Thymus (tissue), 11 donors: ENCODE data around the gene CXCL17. TPM values are rescaled to one million over a fixed set of nuclear protein-coding genes. Genes with fewer than 3 reads are reported as not detected.

Experiments
- DNase-seq, 9 donors: peaks; one replicate each; pipeline ENCODE4 v3.0.0-alpha.2; 2013; ENCODE audit warnings: low spot score in 9 of 9, low read depth in 6 of 9, missing footprints in 1 of 9
- H3K27ac ChIP-seq, 2 donors: one replicate each; pipeline ENCODE4 v1.5.1; 2013; ENCODE audit warnings: control low read depth in 1 of 2, low read depth in 1 of 2, low read length in 1 of 2, mild to moderate bottlenecking in 1 of 2, moderate library complexity in 1 of 2
- H3K27me3 ChIP-seq, 2 donors: one replicate each; pipeline ENCODE4 v1.5.1; 2013; ENCODE audit warnings: low read length in 1 of 2; ENCODE audit not compliant: control insufficient read depth in 2 of 2, insufficient read depth in 1 of 2
- H3K36me3 ChIP-seq, 2 donors: one replicate each; pipeline ENCODE4 v1.5.1; 2013; ENCODE audit warnings: low read length in 1 of 2, mild to moderate bottlenecking in 1 of 2, moderate library complexity in 1 of 2; ENCODE audit not compliant: control insufficient read depth in 2 of 2, insufficient read depth in 2 of 2
- H3K4me1 ChIP-seq, 2 donors: one replicate each; pipeline ENCODE4 v1.5.1; 2013; ENCODE audit warnings: low read length in 2 of 2; ENCODE audit not compliant: control insufficient read depth in 2 of 2, insufficient read depth in 2 of 2
- H3K4me3 ChIP-seq, 2 donors: one replicate each; pipeline ENCODE4 v1.5.1; 2013; ENCODE audit warnings: low read length in 2 of 2, control low read depth in 1 of 2, mild to moderate bottlenecking in 1 of 2
- H3K9me3 ChIP-seq, 2 donors: one replicate each; pipeline ENCODE4 v1.5.1; 2013; ENCODE audit warnings: low read length in 1 of 2, mild to moderate bottlenecking in 1 of 2; ENCODE audit not compliant: control insufficient read depth in 2 of 2, insufficient read depth in 1 of 2
- WGBS: extraction: QIAGEN DNeasy Blood & Tissue Kit; methylation state at CpG from one replicate; pipeline ENCODE4 v1.1.7; 2013; 5-methylcytosine and 5-hydroxymethylcytosine counted together
- polyA plus RNA-seq: library from polyadenylated mRNA; stranded (reverse); fragments of 200-250 nt; gene quantifications from one replicate; pipeline ENCODE4 v1.2.3, GENCODE V29; 2013
- total RNA-seq: library from RNA; stranded (reverse); fragments of 120-200 nt; gene quantifications from one replicate; pipeline ENCODE4 v1.2.4, GENCODE V29; 2013
- donor health status: healthy.

The CXCL17 gene
- total and polyA plus RNA-seq, 2 donors, result 0.14 to 8.4 TPM

DNA sequence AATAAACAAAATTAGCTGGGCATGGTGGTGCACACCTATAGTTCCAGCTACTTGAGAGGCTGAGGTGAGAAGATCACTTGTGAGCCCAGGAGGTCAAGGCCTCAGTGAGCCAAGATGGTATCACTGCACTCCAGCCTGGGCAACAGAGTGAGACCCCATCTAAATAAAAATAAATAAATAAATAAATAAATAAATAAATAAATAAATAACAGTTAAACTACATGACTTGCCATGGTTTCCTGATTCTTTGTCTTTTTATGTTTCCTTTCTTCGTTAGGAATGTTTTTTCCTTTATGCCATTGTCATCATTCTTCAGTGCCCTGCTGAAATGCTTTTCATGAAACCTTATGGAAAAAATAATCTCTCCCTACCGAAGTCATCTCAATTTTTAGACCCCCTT, 35.2 kb upstream of the CXCL17 start:
- 95% methylated on average over 2 of the region's 2 CpGs for WGBS
- no peak for DNase-seq
- no peaks in the 10 kb centered on the region for H3K9me3 ChIP-seq
- H3K36me3 ChIP-seq, result no peaks in the 10 kb centered on the region
- no peak overlapping the region for H3K4me3 ChIP-seq
- no peak overlapping the region for H3K27ac ChIP-seq
- H3K27me3 ChIP-seq, result no peaks in the 10 kb centered on the region
- no peaks in the 10 kb centered on the region for H3K4me1 ChIP-seq

DNA sequence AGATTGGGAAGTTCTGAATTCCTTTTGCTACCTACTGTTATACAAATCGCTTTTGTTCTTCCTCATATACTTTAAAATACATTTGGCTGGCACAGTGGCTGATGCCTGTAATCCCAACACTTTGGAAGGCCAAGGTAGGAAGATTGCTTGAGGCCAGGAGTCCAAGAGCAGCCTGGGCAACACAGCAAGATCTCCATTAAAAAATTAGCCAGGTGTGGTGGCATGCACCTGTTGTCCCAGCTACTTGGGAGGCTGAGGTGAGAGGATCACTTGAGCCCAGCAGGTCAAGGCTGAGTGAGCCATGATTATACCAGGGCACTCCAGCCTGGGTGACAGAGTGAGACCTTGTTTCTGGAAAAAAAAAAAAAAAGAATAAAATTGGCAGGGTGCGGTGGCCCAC, 34.4 kb upstream of the CXCL17 start:
- Histone ChIP-seq H3K9me3 (no peaks in the 10 kb centered on the region), H3K4me1 (no peaks in the 10 kb centered on the region), H3K4me3 (no peak overlapping the region), H3K27ac (no peak overlapping the region), H3K27me3 (no peaks in the 10 kb centered on the region), H3K36me3 (no peaks in the 10 kb centered on the region)
- DNase-seq, result no peak
- 99% methylated on average over 2 of the region's 2 CpGs for WGBS

DNA sequence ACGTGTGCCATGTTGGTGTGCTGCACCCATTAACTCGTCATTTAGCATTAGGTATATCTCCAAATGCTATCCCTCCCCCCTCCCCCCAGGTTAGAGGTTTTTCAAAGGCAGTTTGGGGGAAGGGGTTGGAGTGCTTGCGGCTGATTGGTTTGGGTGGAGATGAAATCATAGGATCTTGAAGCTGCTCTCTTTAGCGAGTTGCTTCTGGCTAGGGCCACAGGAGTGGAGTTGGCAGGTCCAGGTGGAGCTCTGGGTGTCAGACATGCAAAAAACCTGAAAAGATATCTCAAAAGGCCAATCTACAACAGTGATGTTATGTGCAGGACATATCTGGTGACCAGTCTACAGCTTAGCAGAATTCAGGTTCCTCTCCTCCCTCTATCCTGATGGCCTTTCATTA, 32.6 kb upstream of the CXCL17 start:
- DNase-seq, result no peak
- 89% methylated on average over 4 of the region's 4 CpGs for WGBS
- Histone ChIP-seq H3K4me1 (no peaks in the 10 kb centered on the region), H3K27me3 (no peaks in the 10 kb centered on the region), H3K9me3 (no peaks in the 10 kb centered on the region), H3K4me3 (no peak overlapping the region), H3K36me3 (no peaks in the 10 kb centered on the region), H3K27ac (no peak overlapping the region)

DNA sequence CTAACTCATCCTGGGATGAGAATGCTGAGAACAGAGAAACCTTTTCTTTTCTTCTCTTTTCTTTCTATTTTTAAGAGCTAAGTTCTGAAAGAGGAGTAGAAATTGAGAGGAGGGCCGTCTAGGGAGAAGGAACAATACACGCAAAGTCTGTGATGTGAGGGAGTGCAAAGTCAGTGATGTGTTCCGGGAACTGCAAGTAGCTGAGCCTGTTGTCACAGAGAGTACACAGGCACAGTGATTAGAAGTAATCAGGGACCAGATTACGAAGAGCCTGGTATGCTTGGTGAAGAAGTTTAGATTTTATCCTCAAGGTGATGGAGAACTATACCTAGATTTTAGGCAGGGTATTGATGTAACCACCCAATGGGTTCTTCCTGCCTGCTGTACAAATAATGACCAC, 32.0 kb upstream of the CXCL17 start:
- Histone ChIP-seq H3K9me3 (no peaks in the 10 kb centered on the region), H3K4me3 (no peak overlapping the region), H3K36me3 (no peaks in the 10 kb centered on the region), H3K27ac (no peak overlapping the region), H3K4me1 (no peaks in the 10 kb centered on the region), H3K27me3 (no peaks in the 10 kb centered on the region)
- no peak for DNase-seq
- 94% methylated on average over 4 of the region's 4 CpGs for WGBS

DNA sequence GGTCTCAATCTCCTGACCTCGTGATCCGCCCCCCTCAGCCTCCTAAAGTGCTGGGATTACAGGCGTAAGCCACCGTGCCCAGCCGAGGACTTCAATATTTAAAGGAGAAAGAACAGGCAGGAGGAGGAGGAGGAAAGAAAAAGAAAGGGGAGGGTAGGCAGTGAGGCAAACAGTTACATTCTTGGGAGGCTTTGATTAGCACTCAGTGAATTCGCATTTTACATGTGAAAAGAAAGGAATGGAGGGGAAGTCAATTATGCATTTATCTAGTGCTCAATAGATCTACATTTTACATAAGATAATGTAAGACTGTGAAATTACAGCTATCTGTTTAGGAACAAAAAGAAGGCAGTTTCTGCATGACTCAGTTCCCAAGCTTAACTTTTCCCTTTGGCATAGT, 30.9 kb upstream of the CXCL17 start:
- H3K9me3 ChIP-seq, result no peaks in the 10 kb centered on the region
- no peaks in the 10 kb centered on the region for H3K36me3 ChIP-seq
- H3K4me3 ChIP-seq, result no peak overlapping the region
- DNase-seq, result no peak
- no peak overlapping the region for H3K27ac ChIP-seq
- H3K27me3 ChIP-seq, result no peaks in the 10 kb centered on the region
- no peaks in the 10 kb centered on the region for H3K4me1 ChIP-seq
- 94% methylated on average over 6 of the region's 6 CpGs for WGBS

DNA sequence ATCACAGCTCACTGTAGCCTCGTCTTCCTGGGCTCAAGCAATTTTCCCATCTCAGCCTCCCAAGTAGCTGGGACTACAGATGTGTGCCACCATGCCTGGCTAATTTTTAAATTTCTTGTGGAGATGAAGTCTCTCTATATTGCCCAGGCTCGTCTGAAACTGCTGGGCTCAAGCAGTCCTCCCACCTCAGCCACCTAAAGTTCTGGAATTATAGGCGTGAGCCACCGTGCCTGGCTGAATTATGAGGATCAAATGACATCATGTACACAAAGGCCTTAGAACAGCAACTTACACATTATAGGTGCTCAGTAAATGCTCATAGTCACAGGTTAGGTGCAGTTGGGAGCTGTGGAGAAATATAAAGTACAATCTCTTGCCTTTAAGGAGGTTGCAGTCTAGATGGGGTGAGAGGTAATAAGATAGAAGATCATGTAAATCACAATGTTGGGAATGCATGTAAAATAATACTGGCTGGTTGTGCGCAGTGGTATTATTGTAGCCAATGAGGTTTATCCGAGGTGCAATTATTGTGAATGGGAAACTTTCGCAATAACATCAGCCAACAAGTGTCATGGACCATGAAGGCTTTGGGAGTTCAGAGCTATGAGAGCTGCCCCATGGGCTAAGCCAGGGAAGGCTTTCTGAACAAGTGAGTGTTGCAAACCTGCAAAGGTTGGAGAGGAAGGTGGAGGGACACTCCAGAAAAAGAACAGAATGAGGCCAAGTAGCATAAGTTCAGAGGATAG, 29.8 kb upstream of the CXCL17 start:
- no peaks in the 10 kb centered on the region for H3K9me3 ChIP-seq
- H3K4me3 ChIP-seq, result no peak overlapping the region
- no peak for DNase-seq
- no peak overlapping the region for H3K27ac ChIP-seq
- H3K27me3 ChIP-seq, result no peaks in the 10 kb centered on the region
- no peaks in the 10 kb centered on the region for H3K36me3 ChIP-seq
- H3K4me1 ChIP-seq, result no peaks in the 10 kb centered on the region
- WGBS, result 94% methylated on average over 7 of the region's 7 CpGs

DNA sequence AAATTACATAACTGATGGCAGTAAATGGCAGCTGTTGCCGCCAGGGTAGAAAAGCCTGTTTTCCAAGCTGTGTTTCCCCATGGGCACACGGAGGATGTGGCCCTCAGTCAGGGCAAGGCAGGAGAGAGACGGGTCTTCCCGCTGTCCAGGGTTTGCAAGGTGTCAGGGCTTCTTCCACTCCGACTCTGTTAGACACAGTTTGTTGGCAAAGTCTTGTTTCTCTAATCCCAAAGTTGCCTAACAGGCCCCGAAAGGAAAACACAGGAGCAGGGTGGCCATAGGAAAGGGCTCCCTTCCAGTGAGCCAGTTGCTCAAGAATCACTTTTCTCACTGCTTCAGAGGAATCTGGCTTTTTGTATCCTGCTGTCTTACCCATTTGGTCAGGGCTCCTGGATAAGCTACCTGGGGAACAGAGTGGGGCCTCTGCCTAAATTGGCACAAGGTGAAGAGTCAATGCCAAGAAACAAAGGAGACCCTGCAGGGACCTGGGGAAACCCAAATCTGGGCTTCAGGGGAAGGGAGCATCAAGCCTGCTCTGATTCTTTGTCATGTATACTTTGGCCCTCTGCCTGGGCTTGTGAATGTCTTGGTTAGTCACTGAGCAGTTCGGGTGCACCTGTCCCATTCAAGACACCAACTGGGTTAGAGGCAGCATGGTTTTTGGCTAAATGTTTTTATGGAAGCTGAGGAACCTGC, 29.0 kb upstream of the CXCL17 start:
- Histone ChIP-seq H3K4me3 (no peak overlapping the region), H3K27ac (no peak overlapping the region), H3K36me3 (no peaks in the 10 kb centered on the region), H3K27me3 (no peaks in the 10 kb centered on the region), H3K4me1 (no peaks in the 10 kb centered on the region), H3K9me3 (no peaks in the 10 kb centered on the region)
- no peak for DNase-seq
- 91% methylated on average over 7 of the region's 7 CpGs for WGBS

DNA sequence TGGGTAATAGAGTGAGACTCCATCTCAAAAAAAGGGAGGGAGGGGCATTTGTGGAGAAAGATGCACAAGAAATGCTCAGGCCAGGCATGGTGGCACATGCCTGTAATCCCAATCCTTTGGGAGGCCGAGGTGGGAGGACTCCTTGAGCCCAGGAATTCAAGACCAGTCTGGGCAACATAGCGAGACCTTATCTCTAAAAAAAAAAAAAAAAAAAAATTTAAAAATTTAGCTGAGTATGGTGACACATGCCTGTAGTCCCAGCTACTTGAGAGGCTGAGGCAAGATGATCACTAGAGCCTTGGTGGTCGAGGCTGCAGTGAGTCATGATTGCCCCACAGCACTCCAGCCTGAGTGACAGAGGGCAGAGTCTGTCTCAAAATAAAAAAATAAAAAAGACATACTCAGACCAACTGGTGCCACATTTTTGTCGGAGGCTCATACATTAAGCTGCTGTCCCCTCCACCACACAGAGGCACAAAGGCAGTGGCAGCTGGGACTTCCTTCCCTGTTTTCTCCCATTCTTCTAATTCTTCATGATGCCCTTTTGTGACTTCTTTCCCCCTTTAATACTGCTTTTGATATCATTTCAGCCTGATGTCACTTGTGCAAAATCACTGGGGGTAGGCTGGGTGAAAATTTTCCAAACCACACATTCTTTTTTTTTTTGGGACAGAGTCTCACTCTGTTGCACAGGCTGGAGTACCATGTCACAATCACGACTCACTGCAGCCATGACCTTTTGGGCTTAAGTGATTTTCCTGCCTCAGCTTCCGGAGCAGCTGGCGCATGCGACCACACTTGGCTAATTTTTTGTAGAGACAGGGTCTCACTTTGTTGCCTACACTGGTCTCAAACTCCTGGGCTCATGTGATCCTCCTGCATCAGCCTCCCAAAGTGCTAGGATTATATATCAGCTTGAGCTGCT, 26.8 kb upstream of the CXCL17 start:
- Histone ChIP-seq H3K9me3 (no peaks in the 10 kb centered on the region), H3K4me1 (no peaks in the 10 kb centered on the region), H3K27me3 (no peaks in the 10 kb centered on the region), H3K36me3 (no peaks in the 10 kb centered on the region), H3K4me3 (no peak overlapping the region), H3K27ac (no peak overlapping the region)
- DNase-seq, result no peak
- 55% methylated on average over 8 of the region's 8 CpGs for WGBS

DNA sequence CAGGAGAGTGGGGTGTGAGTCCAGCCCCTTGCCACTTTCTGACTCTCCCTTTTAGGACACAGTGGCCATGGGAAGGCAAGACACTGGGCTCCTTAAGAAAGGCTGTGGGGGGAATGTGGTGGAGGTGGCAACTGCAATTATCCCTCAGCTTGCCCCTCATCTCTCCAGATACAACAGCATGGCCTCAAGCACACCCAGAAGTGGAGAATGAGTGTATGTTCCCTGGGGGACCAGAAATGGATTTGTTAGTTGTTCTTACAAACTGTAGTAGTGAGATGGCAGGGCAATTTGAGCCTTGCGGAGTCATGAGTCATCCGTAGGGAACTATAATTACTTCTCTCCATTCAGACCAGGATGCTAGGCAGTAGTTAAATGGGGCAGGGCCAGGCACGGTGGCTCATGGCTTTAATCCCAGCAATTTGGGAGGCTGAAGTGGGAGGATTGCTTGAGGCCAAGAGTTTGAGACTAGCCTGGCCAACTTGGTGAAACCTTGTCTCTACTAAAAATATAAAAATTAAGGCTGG, 25.6 kb upstream of the CXCL17 start:
- 98% methylated on average over 3 of the region's 3 CpGs for WGBS
- no peak for DNase-seq
- H3K4me1 ChIP-seq, result no peaks in the 10 kb centered on the region
- H3K27ac ChIP-seq, result no peak overlapping the region
- no peak overlapping the region for H3K4me3 ChIP-seq
- H3K27me3 ChIP-seq, result no peaks in the 10 kb centered on the region
- H3K9me3 ChIP-seq, result no peaks in the 10 kb centered on the region
- no peaks in the 10 kb centered on the region for H3K36me3 ChIP-seq
